CD4-positive, alpha-beta memory T cell (primary cell): Measurements from ENCODE around the gene LRRC63. TPM values are rescaled to one million over a fixed set of nuclear protein-coding genes. Genes with fewer than 3 reads are reported as not detected.

Source experiments
- CTCF ChIA-PET: fragments of 350-600 bp; sonication (Branson Sonifier 250); formaldehyde crosslinking; loops from one replicate; lab custom pipeline; 2021; ENCODE audit warnings: inconsistent platforms; ENCODE audit not compliant: partially characterized antibody; lab: Charles Lee
- POLR2A ChIA-PET: fragments of 350-600 bp; sonication (Branson Sonifier 250); formaldehyde crosslinking; loops from one replicate; lab custom pipeline; 2021; ENCODE audit not compliant: partially characterized antibody; lab: Charles Lee
- DNase-seq, 5 donors: peaks; one replicate each; pipeline versions ENCODE4 v3.0.0 to v3.0.0-alpha.2; 2020 to 2022; ENCODE audit warnings: mixed read lengths in 1 of 5
- H3K27ac ChIP-seq: one replicate; pipeline ENCODE4 v1.7.0; 2013; ENCODE audit warnings: low read depth, low read length
- H3K27me3 ChIP-seq: 2 replicates; pipeline ENCODE4 v1.7.0; 2013; ENCODE audit warnings: mild to moderate bottlenecking, low read length, moderate library complexity; ENCODE audit not compliant: insufficient read depth
- H3K36me3 ChIP-seq: 2 replicates; pipeline ENCODE4 v1.7.0; 2013; ENCODE audit warnings: mild to moderate bottlenecking, low read length, moderate library complexity; ENCODE audit not compliant: insufficient read depth
- H3K4me1 ChIP-seq: 2 replicates; pipeline ENCODE4 v1.7.0; 2013; ENCODE audit warnings: mild to moderate bottlenecking, low read length, moderate library complexity; ENCODE audit not compliant: insufficient read depth
- H3K4me3 ChIP-seq, 2 donors: one replicate each; pipeline ENCODE4 v1.7.0; 2013; ENCODE audit warnings: low read length in 2 of 2, mild to moderate bottlenecking in 1 of 2
- H3K9me3 ChIP-seq, 2 donors: one replicate each; pipeline ENCODE4 v1.7.0; 2013; ENCODE audit warnings: low read length in 2 of 2, control low read depth in 1 of 2; ENCODE audit not compliant: control insufficient read depth in 1 of 2
- H3K27ac Mint-ChIP-seq, 7 donors: one replicate each; pipeline ENCODE4 v1.8.0; 2020 to 2021; ENCODE audit warnings: mixed read lengths in 7 of 7, mild to moderate bottlenecking in 6 of 7, inconsistent platforms in 3 of 7, moderate library complexity in 3 of 7
- H3K27me3 Mint-ChIP-seq, 2 donors: one replicate each; pipeline ENCODE4 v1.8.0; 2020 to 2021; ENCODE audit warnings: mixed read lengths in 2 of 2
- H3K36me3 Mint-ChIP-seq, 2 donors: one replicate each; pipeline ENCODE4 v1.8.0; 2020 to 2021; ENCODE audit warnings: mixed read lengths in 2 of 2, inconsistent platforms in 1 of 2, mild to moderate bottlenecking in 1 of 2
- H3K4me1 Mint-ChIP-seq, 4 donors: one replicate each; pipeline ENCODE4 v1.8.0; 2020 to 2021; ENCODE audit warnings: mixed read lengths in 4 of 4, mild to moderate bottlenecking in 1 of 4
- H3K4me3 Mint-ChIP-seq, 8 donors: one replicate each; pipeline ENCODE4 v1.8.0; 2020 to 2021; ENCODE audit warnings: mixed read lengths in 8 of 8, mild to moderate bottlenecking in 7 of 8, moderate library complexity in 6 of 8, inconsistent platforms in 3 of 8
- H3K9me3 Mint-ChIP-seq, 8 donors: one replicate each; pipeline ENCODE4 v1.8.0; 2020 to 2021; ENCODE audit warnings: mixed read lengths in 8 of 8, mild to moderate bottlenecking in 5 of 8, inconsistent platforms in 3 of 8, moderate library complexity in 1 of 8
- intact Hi-C: fragments of 100-400 bp; cut with micrococcal nuclease; formaldehyde crosslinking; loops from one replicate; pipeline ENCODE4 v1.15.1; 2023
- polyA plus RNA-seq, 2 donors: library from polyadenylated mRNA; unstranded; fragments of 300-500 nt; fragmentation: Illumina TruSeq; gene quantifications; one replicate each; pipeline ENCODE4 v1.2.3, GENCODE V29; 2021
- total RNA-seq, 2 experiments: library from RNA; stranded (reverse); gene quantifications; one replicate each; pipeline ENCODE4 v1.2.3, GENCODE V29; 2021

LRRC63 gene
- total and polyA plus RNA-seq, 4 experiments from 2014 or later = 0.41 to 0.75 (median 0.53) TPM

DNA sequence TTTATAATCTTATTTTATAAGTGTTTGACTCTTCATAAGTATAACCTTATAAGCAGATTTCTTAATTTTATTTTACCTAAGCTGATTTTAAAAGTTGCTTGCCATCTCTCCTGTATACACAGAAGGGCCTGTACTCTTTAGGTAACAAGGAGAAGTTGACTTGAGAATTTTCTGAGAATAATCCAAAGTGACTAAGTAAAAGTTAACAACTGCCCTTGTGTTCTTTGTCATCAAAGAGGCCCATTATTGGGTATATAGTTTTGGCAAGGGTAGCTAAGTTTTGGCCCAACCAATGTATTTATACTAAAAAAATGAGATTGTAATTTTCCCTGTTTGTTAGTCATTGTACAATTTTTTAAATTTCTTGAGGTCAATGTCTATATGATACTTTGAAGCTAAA lies 32.9 kb upstream of the LRRC63 start:
- Mint-ChIP-seq H3K9me3 (peaks cover 0 to 1% (median 0%) of the 10 kb centered on the region in 8 donors), H3K27me3 (no peaks in the 10 kb centered on the region), H3K4me3 (peak overlapping the region; percentile 88 to 99 (median 98)), H3K27ac (peak overlapping the region; percentile 24 to 99 (median 95)), H3K4me1 (peaks cover 49 to 85% (median 57%) of the 10 kb centered on the region in 4 donors), H3K36me3 (peaks cover 13 to 51% of the 10 kb centered on the region in 2 donors)
- H3K27me3 ChIP-seq = no peaks in the 10 kb centered on the region
- no peaks in the 10 kb centered on the region for H3K9me3 ChIP-seq
- peaks cover 72% of the 10 kb centered on the region for H3K4me1 ChIP-seq
- POLR2A ChIA-PET = interaction anchor here (0.5 to 16.8 kb wide), 7 partner anchors 9 to 136 kb away, joined by 3 to 288 read pairs (median 6); no protein-coding TSS in a partner anchor
- peak overlapping the region; percentile 64 to 94 for H3K4me3 ChIP-seq
- H3K36me3 ChIP-seq = no peaks in the 10 kb centered on the region
- H3K27ac ChIP-seq = peak overlapping the region; percentile 74
- CTCF ChIA-PET = interaction anchor here (0.9 to 5.7 kb wide), 7 partner anchors 7 to 34 kb away, joined by 3 to 53 read pairs (median 13); no protein-coding TSS in a partner anchor
- no peak for DNase-seq
- intact Hi-C loops = loop anchor here (10.0 kb wide), 1 partner anchor 844 kb away; no protein-coding TSS in a partner anchor

DNA sequence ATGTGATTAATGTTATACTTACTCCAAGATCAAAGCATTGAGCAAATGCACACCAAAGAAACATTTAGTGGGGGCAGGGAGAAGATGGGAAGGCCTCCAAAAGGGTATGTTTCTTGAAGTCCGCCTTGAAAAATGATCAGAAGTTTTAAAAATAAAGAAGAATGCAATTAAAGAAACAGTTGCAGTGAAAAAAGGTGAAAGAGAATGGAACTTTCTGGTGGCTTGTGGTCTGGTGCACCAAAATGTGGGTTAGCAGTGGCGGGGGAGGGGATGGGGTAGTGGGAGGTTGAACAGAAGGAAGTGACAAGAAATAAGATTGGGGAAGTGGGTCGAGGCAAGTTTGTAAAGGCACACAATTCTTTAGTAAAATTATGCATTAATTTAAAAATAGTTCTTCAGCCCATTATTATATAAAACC lies 32.2 kb upstream of the LRRC63 start:
- Histone ChIP-seq H3K27ac (peak overlapping the region; percentile 89), H3K4me1 (peaks cover 72% of the 10 kb centered on the region), H3K36me3 (no peaks in the 10 kb centered on the region), H3K27me3 (no peaks in the 10 kb centered on the region), H3K9me3 (no peaks in the 10 kb centered on the region), H3K4me3 (peak overlapping the region; percentile 64 to 94)
- peaks cover 11 to 49% of the 10 kb centered on the region in 2 donors for H3K36me3 Mint-ChIP-seq
- peak; percentile 76 to 89 (median 80) for DNase-seq
- ChIA-PET POLR2A (interaction anchor here (0.6 to 16.8 kb wide), 8 partner anchors 9 to 136 kb away, joined by 3 to 288 read pairs (median 6); no protein-coding TSS in a partner anchor), CTCF (interaction anchor here (0.9 to 5.7 kb wide), 7 partner anchors 8 to 142 kb away, joined by 3 to 53 read pairs (median 13); no protein-coding TSS in a partner anchor)
- peaks cover 52 to 85% (median 60%) of the 10 kb centered on the region in 4 donors for H3K4me1 Mint-ChIP-seq
- intact Hi-C loops = loop anchor here (10.0 kb wide), 1 partner anchor 845 kb away; no protein-coding TSS in a partner anchor
- peaks cover 0 to 1% (median 0%) of the 10 kb centered on the region in 8 donors for H3K9me3 Mint-ChIP-seq
- no peaks in the 10 kb centered on the region for H3K27me3 Mint-ChIP-seq
- H3K4me3 Mint-ChIP-seq = peak overlapping the region; percentile 88 to 99 (median 98)
- peak overlapping the region; percentile 87 to 99 (median 95) for H3K27ac Mint-ChIP-seq

DNA sequence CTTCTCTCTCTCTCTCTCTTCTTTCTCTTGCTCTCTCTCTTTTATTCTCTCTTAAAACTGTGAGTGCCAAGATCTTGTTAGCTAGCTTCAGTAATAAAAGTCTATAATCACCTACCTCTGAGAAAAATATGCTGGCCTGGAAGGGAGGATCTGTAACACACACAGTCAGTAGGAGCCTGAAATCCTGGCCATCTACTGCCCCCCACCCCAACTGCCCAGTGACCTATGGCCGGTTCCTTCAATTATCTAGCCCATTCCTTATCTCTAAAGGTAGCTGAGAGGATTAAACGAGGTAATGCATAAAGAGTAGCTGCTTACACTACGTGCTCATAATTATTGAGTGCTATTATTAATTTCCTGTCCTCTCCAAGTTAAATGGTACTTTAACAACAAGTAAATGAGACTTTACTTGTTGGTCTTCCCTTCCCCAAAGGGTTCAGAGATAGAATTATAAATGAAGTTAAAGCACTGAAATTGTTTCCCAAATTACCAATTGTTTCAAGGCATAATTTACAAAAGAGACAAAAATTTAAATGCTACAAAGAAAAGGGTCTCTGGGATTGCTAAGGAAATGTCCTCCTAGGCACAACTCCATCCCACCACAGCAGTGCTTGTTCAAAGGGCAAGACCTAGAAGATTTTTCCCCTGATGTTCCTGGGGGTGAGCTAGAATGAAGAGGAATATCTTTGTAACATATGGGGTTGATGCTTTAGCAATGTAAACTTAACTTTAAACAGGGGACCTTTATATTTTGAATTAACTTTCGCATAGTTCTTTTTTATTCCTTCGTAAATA lies 31.6 kb upstream of the LRRC63 start:
- peak overlapping the region; percentile 85 to 94 for H3K4me3 ChIP-seq
- peaks cover 0 to 1% (median 0%) of the 10 kb centered on the region in 8 donors for H3K9me3 Mint-ChIP-seq
- intact Hi-C loops = loop anchor here (5.0 to 10.0 kb wide), 3 partner anchors 33 to 845 kb away; partner anchors contain the start of gene ZC3H13

DNA sequence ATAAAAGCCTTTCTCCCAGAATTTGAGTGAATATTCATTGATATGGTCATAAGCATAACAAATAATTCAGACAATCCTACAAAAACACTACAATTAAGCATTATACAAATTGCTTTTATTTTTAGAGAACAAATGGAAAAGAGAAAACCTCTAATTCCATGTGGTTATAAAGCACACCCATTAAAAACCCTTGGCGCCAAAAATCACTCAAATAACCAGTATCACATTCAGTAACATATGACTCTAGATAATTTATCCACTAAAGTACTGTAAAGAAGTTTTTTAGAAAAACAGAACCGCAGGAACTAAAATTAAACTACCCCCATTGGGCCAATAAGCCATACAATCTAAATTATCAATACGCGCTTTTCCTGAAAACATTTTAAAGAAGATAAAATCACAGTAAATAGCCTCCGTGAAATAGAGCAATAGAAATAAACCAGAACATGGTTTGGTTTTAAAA lies 30.3 kb upstream of the LRRC63 start:
- Histone ChIP-seq H3K9me3 (no peaks in the 10 kb centered on the region), H3K4me1 (peaks cover 64% of the 10 kb centered on the region), H3K4me3 (peak overlapping the region; percentile 85 to 94), H3K27me3 (no peaks in the 10 kb centered on the region), H3K36me3 (no peaks in the 10 kb centered on the region), H3K27ac (peak overlapping the region; percentile 89)
- POLR2A ChIA-PET = interaction anchor here (0.8 to 16.8 kb wide), 10 partner anchors 11 to 782 kb away, joined by 3 to 288 read pairs (median 10); partner anchors contain the start of gene ZC3H13
- Mint-ChIP-seq H3K27ac (peak overlapping the region; percentile 90 to 99 (median 96)), H3K9me3 (peaks cover 0 to 1% (median 0%) of the 10 kb centered on the region in 8 donors), H3K4me1 (peaks cover 46 to 77% (median 56%) of the 10 kb centered on the region in 4 donors), H3K36me3 (peaks cover 4 to 40% of the 10 kb centered on the region in 2 donors), H3K27me3 (no peaks in the 10 kb centered on the region), H3K4me3 (peak overlapping the region; percentile 88 to 99 (median 98))
- DNase-seq = no peak
- intact Hi-C loops = loop anchor here (5.0 kb wide), 2 partner anchors 34 to 129 kb away; partner anchors contain the start of gene ZC3H13
- CTCF ChIA-PET = interaction anchor here (1.0 to 5.7 kb wide), 5 partner anchors 10 to 37 kb away, joined by 3 to 53 read pairs (median 10); no protein-coding TSS in a partner anchor

More for the DNA sequence above, 31.6 kb upstream of the LRRC63 start:
- peak overlapping the region; percentile 90 to 99 (median 95) for H3K27ac Mint-ChIP-seq
- Histone ChIP-seq H3K4me1 (peaks cover 72% of the 10 kb centered on the region), H3K27me3 (no peaks in the 10 kb centered on the region), H3K36me3 (no peaks in the 10 kb centered on the region), H3K9me3 (no peaks in the 10 kb centered on the region), H3K27ac (peak overlapping the region; percentile 89)
- peak overlapping the region; percentile 88 to 99 (median 98) for H3K4me3 Mint-ChIP-seq
- CTCF ChIA-PET = interaction anchor here (0.6 to 5.7 kb wide), 7 partner anchors 8 to 141 kb away, joined by 3 to 53 read pairs (median 3); no protein-coding TSS in a partner anchor
- H3K27me3 Mint-ChIP-seq = no peaks in the 10 kb centered on the region
- DNase-seq = no peak
- H3K36me3 Mint-ChIP-seq = peaks cover 8 to 45% of the 10 kb centered on the region in 2 donors
- POLR2A ChIA-PET = interaction anchor here (0.6 to 16.8 kb wide), 6 partner anchors 10 to 124 kb away, joined by 3 to 288 read pairs (median 28); no protein-coding TSS in a partner anchor
- H3K4me1 Mint-ChIP-seq = peaks cover 52 to 85% (median 61%) of the 10 kb centered on the region in 4 donors

DNA sequence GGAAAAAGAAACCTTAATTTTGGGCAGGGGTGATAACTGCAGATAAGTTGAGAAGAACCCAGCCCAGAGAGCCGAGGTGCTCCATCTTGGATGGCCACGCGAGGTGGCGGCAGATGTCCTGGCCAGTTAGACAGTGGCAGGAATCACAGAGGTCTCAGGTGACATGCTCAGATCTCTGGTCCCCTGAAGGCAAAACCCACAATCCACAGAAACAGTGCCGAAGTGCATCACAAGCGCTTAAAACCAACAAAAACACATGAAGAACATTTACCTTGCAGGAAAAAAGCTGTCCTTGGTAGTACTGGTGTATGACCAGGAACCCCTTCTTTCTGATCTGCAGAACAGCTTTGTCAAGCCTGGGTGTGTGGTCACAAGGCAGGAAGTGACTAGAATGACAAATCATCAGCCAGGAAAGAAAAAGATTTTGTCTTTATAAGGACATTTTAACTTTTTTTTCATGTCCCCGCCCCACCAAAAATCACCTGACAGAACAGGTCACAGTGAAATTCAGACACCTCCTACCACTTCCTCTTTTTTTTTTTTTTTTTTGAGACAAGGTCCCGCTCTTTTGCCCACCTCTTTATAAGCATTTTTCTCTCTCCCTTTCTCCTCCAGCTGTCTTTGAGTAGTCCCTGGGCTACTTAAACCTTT lies 29.8 kb upstream of the LRRC63 start, which contains the start of gene LCP1:
Gene LCP1 (minus strand): TSS at position 338 of the 651 bp plus-strand sequence. CDS start 22,515 bp downstream, outside the sequence.
- Histone ChIP-seq H3K27me3 (no peaks in the 10 kb centered on the region), H3K36me3 (no peaks in the 10 kb centered on the region), H3K4me1 (peaks cover 59% of the 10 kb centered on the region), H3K27ac (peak within 1 kb of the TSS; percentile 89), H3K9me3 (no peaks in the 10 kb centered on the region), H3K4me3 (peak within 1 kb of the TSS; percentile 85 to 94)
- Mint-ChIP-seq H3K36me3 (peaks cover 4 to 36% of the 10 kb centered on the region in 2 donors), H3K9me3 (peaks cover 0 to 1% (median 0%) of the 10 kb centered on the region in 8 donors), H3K4me1 (peaks cover 41 to 71% (median 51%) of the 10 kb centered on the region in 4 donors), H3K27ac (peak within 1 kb of the TSS; percentile 90 to 99 (median 96)), H3K27me3 (no peaks in the 10 kb centered on the region), H3K4me3 (peak within 1 kb of the TSS; percentile 88 to 99 (median 98))
- POLR2A ChIA-PET = interaction anchor here (0.6 to 16.8 kb wide), 13 partner anchors 12 to 1968 kb away, joined by 3 to 288 read pairs (median 6); partner anchors contain the start of genes COG3 and ZC3H13
- CTCF ChIA-PET = interaction anchor here (1.2 to 5.7 kb wide), 7 partner anchors 10 to 114 kb away, joined by 4 to 53 read pairs (median 9); no protein-coding TSS in a partner anchor
- DNase-seq = peak; percentile 89 to 95 (median 93)
- intact Hi-C loops = loop anchor here (5.0 kb wide), 2 partner anchors 35 to 130 kb away; partner anchors contain the start of gene ZC3H13

DNA sequence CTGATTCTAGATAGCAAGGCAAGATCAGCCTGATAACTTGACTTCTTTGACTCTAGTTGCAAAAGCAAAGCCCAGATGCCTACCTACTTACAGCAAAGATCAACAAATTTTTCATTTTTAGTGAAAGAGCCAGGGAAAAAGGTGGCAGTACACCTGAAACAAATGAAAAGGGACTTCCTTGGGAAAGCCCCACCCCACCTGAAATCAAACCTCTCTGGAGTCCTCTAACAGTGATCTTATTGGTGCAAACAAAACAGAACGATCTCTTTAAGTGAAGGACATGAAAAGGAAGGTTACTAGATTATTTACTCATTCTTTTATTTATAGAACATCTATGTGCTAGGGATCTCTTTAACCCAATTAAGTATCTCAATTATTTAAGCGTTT lies 29.2 kb upstream of the LRRC63 start:
- peak overlapping the region; percentile 88 to 99 (median 98) for H3K4me3 Mint-ChIP-seq
- peak overlapping the region; percentile 52 to 94 for H3K4me3 ChIP-seq
- peak in 1 of 5 donors; percentile 68 for DNase-seq
- no peaks in the 10 kb centered on the region for H3K9me3 ChIP-seq
- peaks cover 40 to 66% (median 49%) of the 10 kb centered on the region in 4 donors for H3K4me1 Mint-ChIP-seq
- peaks cover 0 to 1% (median 0%) of the 10 kb centered on the region in 8 donors for H3K9me3 Mint-ChIP-seq
- H3K27me3 ChIP-seq = no peaks in the 10 kb centered on the region
- intact Hi-C loops = loop anchor here (5.0 kb wide), 2 partner anchors 35 to 130 kb away; partner anchors contain the start of gene ZC3H13
- no peaks in the 10 kb centered on the region for H3K27me3 Mint-ChIP-seq
- ChIA-PET CTCF (interaction anchor here (1.2 to 5.7 kb wide), 7 partner anchors 11 to 114 kb away, joined by 4 to 53 read pairs (median 9); no protein-coding TSS in a partner anchor), POLR2A (interaction anchor here (0.7 to 16.8 kb wide), 11 partner anchors 12 to 783 kb away, joined by 3 to 288 read pairs (median 10); partner anchors contain the start of genes COG3, SLC25A30 and ZC3H13)
- H3K27ac Mint-ChIP-seq = peak overlapping the region; percentile 90 to 99 (median 96)
- no peaks in the 10 kb centered on the region for H3K36me3 ChIP-seq
- H3K4me1 ChIP-seq = peaks cover 54% of the 10 kb centered on the region
- H3K27ac ChIP-seq = peak overlapping the region; percentile 89
- peaks cover 4 to 34% of the 10 kb centered on the region in 2 donors for H3K36me3 Mint-ChIP-seq
